AG09309 (cell line): ENCODE results near the gene AACS.

ENCODE experiments used
- DNase-seq: peaks from one replicate; pipeline ENCODE4 v3.0.0-alpha.2; 2010; ENCODE audit warnings: low read depth
- H3K4me3 ChIP-seq: 2 replicates; pipeline ENCODE4 v1.5.1; 2011; ENCODE audit warnings: mild to moderate bottlenecking, low read depth, low read length, moderate library complexity; ENCODE audit not compliant: control insufficient read depth
- TF ChIP-seq, protein P1 (sequence below): IDR thresholded peaks from 2 replicates; pipeline ENCODE4 v1.5.1; 2011; ENCODE audit warnings: mild to moderate bottlenecking, low read depth, low read length, inconsistent platforms; ENCODE audit not compliant: insufficient read depth, control insufficient read depth; ENCODE audit errors: missing control alignments

Gene AACS

GRCh38 chr12:125065021-125065918, at the start of gene AACS:
Gene AACS, plus strand, starts transcription at chr12:125065435. Its CDS starts 150 bp downstream, at chr12:125065585.
- no peak for DNase-seq
- H3K4me3 ChIP-seq = peak within 1 kb of the TSS; percentile 53
- TF ChIP-seq, protein P1, sequence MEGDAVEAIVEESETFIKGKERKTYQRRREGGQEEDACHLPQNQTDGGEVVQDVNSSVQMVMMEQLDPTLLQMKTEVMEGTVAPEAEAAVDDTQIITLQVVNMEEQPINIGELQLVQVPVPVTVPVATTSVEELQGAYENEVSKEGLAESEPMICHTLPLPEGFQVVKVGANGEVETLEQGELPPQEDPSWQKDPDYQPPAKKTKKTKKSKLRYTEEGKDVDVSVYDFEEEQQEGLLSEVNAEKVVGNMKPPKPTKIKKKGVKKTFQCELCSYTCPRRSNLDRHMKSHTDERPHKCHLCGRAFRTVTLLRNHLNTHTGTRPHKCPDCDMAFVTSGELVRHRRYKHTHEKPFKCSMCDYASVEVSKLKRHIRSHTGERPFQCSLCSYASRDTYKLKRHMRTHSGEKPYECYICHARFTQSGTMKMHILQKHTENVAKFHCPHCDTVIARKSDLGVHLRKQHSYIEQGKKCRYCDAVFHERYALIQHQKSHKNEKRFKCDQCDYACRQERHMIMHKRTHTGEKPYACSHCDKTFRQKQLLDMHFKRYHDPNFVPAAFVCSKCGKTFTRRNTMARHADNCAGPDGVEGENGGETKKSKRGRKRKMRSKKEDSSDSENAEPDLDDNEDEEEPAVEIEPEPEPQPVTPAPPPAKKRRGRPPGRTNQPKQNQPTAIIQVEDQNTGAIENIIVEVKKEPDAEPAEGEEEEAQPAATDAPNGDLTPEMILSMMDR = no peak

DNA sequence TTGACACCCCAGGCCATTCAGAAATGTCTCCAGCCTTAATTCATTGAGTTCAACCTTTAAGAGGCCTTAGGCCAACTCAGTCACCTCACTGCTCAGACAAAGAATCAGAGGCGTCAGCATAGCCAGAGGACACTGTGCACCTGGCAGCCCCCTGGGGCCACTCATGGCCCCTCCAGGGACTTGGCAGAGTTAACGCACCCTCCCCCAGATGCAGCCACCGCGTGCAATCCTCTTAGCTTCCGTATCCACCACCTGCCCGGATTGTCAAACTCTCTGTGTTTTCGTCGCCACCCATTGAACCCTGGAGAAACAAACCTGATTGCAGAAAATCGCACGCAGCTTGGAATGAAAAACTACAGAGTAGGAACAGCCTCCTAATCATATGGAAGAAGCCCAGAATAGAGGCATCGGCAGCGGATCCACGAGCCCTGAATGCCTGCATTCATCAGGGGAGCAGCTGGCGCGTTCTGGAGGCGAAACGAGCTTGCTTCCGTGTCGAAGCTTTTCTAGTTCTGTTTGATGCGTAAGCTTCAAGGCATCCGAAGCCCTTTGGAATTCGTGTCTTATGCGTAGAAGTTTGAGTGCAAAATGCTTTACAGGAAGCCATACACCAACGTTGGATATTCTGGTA, 49.4 kb upstream of the AACS start:
- TF ChIP-seq, protein P1 = no peak
- DNase-seq = no peak
- H3K4me3 ChIP-seq = no peak overlapping the region

GRCh38 chr12:125017801-125018200, 47.4 kb upstream of the AACS start:
- H3K4me3 ChIP-seq = no peak overlapping the region
- TF ChIP-seq, protein P1 = no peak
- no peak for DNase-seq

- H3K4me3 ChIP-seq = no peak overlapping the region
- TF ChIP-seq, protein P1 = no peak
- no peak for DNase-seq
Measured at GRCh38 chr12:125018356-125018755, 46.9 kb upstream of the AACS start.

DNA sequence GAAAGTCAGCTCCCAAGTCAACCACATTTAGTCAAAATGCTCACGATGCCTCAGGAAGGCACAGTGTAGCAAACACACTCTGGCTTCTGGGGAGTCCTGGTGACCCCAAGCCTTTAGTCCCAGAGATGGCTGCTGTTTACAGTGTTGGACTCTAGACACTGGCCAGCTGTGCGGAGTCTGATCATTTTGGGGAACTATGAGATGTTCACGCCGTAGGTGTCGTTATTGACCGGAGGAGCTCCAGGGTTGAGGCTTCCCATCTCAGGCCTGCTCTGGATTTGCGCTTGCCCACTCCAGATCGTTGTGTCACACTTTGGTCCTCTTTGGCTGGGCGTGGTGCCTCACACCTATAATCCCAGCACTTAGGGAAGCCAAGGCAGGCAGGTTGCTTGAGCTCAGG, 44.1 kb upstream of the AACS start:
- H3K4me3 ChIP-seq = no peak overlapping the region
- TF ChIP-seq, protein P1 = no peak
- DNase-seq = no peak

DNA sequence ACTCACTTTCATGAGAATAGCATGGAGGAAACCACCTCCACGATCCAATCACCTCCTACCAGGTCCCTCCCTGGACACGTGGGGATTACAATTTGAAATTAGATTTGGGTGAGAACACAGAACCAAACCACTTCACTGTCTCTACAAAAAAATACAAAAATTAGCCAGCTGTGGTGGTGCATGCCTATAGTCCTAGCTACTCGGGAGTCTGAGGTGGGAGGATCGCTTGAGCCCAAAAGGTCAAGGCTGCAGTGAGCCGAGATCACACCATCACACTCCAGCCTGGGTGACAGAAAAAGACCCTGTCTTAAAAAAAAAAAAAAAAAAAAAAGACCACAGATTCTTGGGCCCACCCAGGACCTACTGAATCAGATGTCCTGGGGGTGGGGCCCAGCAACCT, 43.5 kb upstream of the AACS start:
- DNase-seq = no peak
- TF ChIP-seq, protein P1 = no peak
- H3K4me3 ChIP-seq = no peak overlapping the region
